Liver (tissue), 9 donors: ENCODE measurements around the gene FCGR3A. TPM values are rescaled to one million over a fixed set of nuclear protein-coding genes. Genes with fewer than 3 reads are reported as not detected.
"Not testable (repeated sequence)": the region's sequence is repeated elsewhere in the genome, so short reads cannot be mapped to it uniquely, and the experiment has no call there.

Source experiments
- DNase-seq: peaks from one replicate; pipeline ENCODE4 v3.0.0-alpha.2; 2017; ENCODE audit warnings: low spot score
- H3K27ac ChIP-seq, 2 donors: one replicate each; pipeline ENCODE4 v1.7.0; 2013; ENCODE audit warnings: inconsistent platforms in 2 of 2, low read length in 2 of 2, control low read depth in 1 of 2, low read depth in 1 of 2, mild to moderate bottlenecking in 1 of 2
- H3K27me3 ChIP-seq, 4 donors: one replicate each; pipeline versions ENCODE4 v1.6.1 to v1.7.0; 2013; ENCODE audit warnings: low read length in 3 of 4, inconsistent platforms in 1 of 4, mild to moderate bottlenecking in 1 of 4, moderate library complexity in 1 of 4; ENCODE audit not compliant: control insufficient read depth in 4 of 4, insufficient read depth in 4 of 4
- H3K36me3 ChIP-seq, 4 donors: one replicate each; pipeline versions ENCODE4 v1.6.1 to v1.7.0; 2013; ENCODE audit warnings: low read length in 3 of 4, mild to moderate bottlenecking in 3 of 4, low read depth in 1 of 4, moderate library complexity in 1 of 4; ENCODE audit not compliant: control insufficient read depth in 4 of 4, insufficient read depth in 3 of 4
- H3K4me1 ChIP-seq, 4 donors: one replicate each; pipeline versions ENCODE4 v1.6.1 to v1.7.0; 2013; ENCODE audit warnings: low read length in 3 of 4, mild to moderate bottlenecking in 3 of 4, moderate library complexity in 1 of 4; ENCODE audit not compliant: control insufficient read depth in 4 of 4, insufficient read depth in 4 of 4
- H3K4me3 ChIP-seq, 3 donors: one replicate each; pipeline versions ENCODE4 v1.6.1 to v1.7.0; 2013; ENCODE audit warnings: low read length in 3 of 3, control low read depth in 1 of 3, low read depth in 1 of 3, mild to moderate bottlenecking in 1 of 3
- H3K9ac ChIP-seq, 2 donors: one replicate each; pipeline ENCODE4 v1.7.0; 2013; ENCODE audit warnings: low read length in 2 of 2, mild to moderate bottlenecking in 2 of 2, moderate library complexity in 2 of 2, control low read depth in 1 of 2, low read depth in 1 of 2
- H3K9me3 ChIP-seq, 4 donors: one replicate each; pipeline versions ENCODE4 v1.6.1 to v1.7.0; 2013; ENCODE audit warnings: low read length in 3 of 4; ENCODE audit not compliant: control insufficient read depth in 4 of 4
- RAD21 ChIP-seq, 2 donors: IDR thresholded peaks; 2 replicates each; pipeline ENCODE4 v1.6.1; 2016; ENCODE audit warnings: antibody characterized with exemption in 2 of 2, mild to moderate bottlenecking in 2 of 2
- WGBS: extraction: QIAGEN DNeasy Blood & Tissue Kit; methylation state at CpG from one replicate; pipeline ENCODE4 v1.1.7; 2013; 5-methylcytosine and 5-hydroxymethylcytosine counted together
- polyA plus RNA-seq, 2 donors: library from polyadenylated mRNA; stranded (reverse) in 1 of 2; unstranded in 1 of 2; fragments of 200-250 nt in 1 of 2; fragments of >200 nt in 1 of 2; fragmentation: Nextera tagmentation in 1 of 2; extraction: Ambion mirVana in 1 of 2; gene quantifications; one replicate each; pipeline versions ENCODE4 v1.2.1 to v1.2.3, GENCODE V29; 2013 to 2015
- total RNA-seq, 2 donors: library from RNA; depleted of rRNA; stranded (reverse); fragments of >200 nt; gene quantifications; one replicate each; pipeline ENCODE4 v1.2.3, GENCODE V29; 2014
- donor health status: healthy.
- donor health status: healthy.
- donor health status: healthy.
- donor health status: healthy.
- donor health status: healthy.

The FCGR3A gene
- total and polyA plus RNA-seq, 4 donors, result 9.8 to 70.1 (median 49.2) TPM

DNA sequence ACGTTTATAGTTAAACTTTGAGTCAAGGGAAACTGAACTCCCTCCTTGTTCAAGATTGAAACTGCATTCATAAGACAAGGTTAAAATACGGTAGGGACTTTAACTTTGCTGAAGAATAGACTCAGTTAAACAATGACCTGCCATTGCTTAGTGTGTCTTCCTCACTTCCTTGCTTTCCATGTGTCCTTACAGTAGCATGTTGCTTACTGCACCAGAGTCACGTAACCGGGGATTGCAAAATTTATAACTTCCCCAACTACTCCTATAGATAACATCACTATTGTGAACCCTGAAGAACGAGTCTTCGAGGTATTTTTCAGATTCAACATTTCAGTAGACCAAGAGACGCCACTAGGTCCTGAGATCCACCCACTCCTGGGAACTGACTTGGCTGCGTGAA, 22.1 kb upstream of the FCGR3A start:
- H3K4me1 ChIP-seq, H3K36me3 ChIP-seq, H3K27me3 ChIP-seq, H3K9me3 ChIP-seq, H3K9ac ChIP-seq, H3K27ac ChIP-seq, H3K4me3 ChIP-seq, DNase-seq: not testable (repeated sequence)
- WGBS, result 74% methylated on average over 2 of the region's 8 CpGs

GRCh38 chr1:161566602-161566960, 17.0 kb upstream of the FCGR3A start:
- not testable (repeated sequence) for H3K27me3 ChIP-seq, DNase-seq, H3K4me1 ChIP-seq, H3K9me3 ChIP-seq, H3K27ac ChIP-seq, H3K36me3 ChIP-seq, H3K9ac ChIP-seq, H3K4me3 ChIP-seq
- 95% methylated on average over 1 of the region's 3 CpGs for WGBS

DNA sequence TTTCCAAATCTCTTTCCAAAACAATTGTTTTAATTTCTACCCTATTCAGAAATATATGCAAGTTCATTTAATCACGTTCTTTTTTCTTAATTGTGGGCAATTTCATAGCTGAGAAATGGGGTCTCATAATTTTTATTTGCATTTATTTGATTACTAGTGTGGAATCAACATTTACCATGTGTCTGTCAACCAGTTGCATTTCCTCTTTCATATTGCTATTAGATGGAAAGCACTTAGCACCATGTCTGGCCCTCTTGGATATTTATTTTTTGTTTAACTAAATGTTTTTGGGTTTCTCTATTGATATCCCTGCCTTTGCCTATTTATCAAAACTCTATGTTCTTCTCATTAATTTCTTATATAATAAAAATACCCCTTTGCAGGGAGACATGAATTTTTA, 13.9 kb upstream of the FCGR3A start:
- H3K27ac ChIP-seq, H3K27me3 ChIP-seq, DNase-seq, H3K9ac ChIP-seq, H3K9me3 ChIP-seq, H3K4me3 ChIP-seq, H3K4me1 ChIP-seq, H3K36me3 ChIP-seq: not testable (repeated sequence)
- 39% methylated on average over 1 of the region's 1 CpG for WGBS

- not testable (repeated sequence) for H3K4me3 ChIP-seq, H3K27me3 ChIP-seq, DNase-seq, H3K9ac ChIP-seq, H3K36me3 ChIP-seq, H3K4me1 ChIP-seq, H3K9me3 ChIP-seq, H3K27ac ChIP-seq
- 72% methylated on average over 3 of the region's 3 CpGs for whole genome bisulfite sequencing
These were observed 12.8 kb upstream of the FCGR3A start for GRCh38 chr1:161562441-161562840.

DNA sequence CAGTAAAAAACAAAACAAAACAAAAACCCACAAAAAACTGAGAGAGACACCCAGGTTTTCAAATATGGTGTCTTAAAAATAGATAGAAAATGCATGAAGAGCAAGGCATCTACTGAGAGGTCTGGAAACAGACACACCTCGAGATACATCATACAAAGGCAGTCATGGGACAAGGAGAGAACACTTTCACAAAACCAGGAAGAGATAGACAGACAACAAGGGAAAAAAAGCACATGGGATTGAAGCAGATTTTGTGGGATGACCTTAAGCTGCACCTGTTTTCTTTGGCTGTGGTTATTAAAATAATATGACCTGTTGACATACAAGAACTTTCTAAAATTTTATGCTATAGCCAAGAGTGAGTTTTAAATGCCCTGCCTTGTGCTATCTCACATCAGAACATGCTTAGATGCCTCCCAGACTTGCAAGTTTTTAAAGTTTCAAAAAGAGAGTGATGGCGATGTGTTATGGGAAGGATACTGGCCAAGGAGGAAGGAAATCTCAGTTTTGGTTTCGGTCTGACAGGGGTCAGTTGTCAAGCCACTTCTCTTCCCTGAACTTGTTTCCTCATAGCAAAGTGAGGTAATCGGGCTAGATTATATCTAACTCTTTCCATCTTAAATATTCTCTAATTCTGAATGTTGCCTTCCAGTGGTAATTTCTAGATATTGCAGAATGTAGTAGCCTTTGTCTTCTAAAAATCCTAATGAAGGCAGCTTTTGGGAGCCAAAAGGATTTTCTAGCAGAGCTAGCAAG, 11.5 kb upstream of the FCGR3A start:
- peak in 1 of 2 donors; percentile 38 for TF ChIP-seq RAD21 (IDR thresholded peaks at IDR 0.05)
- H3K4me1 ChIP-seq, H3K9ac ChIP-seq, H3K4me3 ChIP-seq, DNase-seq, H3K27me3 ChIP-seq, H3K36me3 ChIP-seq, H3K9me3 ChIP-seq: not testable (repeated sequence)
- WGBS, result 56% methylated on average over 4 of the region's 4 CpGs
- peak overlapping the region in 1 of 2 donors; percentile 31 for H3K27ac ChIP-seq

DNA sequence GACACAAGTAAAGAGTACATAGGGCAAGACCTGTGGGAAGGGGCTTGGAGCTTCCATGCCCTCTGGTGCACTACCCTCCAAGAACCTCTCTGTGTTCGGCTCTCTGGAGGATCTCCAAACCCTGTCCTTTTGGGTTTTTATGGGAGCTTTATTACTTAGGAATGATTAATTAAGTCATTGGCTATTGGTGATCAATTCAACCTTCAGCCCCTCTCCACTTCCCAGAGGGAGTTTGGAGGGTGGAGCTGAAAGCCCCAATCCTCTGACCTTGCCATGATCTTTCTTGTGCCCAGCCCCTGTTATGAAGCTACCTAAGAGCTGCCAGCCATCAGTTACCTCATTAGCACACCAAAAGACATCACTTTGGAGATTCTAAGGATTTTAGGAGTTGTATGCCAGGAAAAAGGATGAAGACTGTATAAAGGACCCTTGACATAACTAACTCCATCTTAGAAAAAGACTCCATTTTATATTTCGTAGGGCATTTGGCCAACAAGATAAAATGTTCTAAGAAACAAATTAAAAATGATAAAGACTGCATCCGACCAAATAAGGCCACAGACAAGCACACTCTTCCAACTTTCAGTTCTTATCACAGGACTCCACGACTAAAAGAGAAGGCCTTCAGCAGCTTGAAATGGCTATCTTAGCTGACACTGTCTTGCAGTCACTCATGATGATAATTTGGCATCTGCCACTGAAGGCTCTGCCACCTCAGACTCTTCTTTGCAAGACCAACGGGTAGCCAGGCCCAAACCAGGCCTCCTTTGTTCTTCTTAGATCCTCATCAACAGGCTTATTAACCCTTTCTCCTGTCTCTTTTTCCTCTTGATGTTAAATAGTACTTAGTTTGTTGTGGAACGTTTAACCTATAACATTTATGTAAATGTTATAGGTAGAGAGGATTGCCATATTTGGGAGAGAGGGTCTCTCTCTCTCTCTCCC, 8.2 kb upstream of the FCGR3A start:
- 71% methylated on average over 5 of the region's 6 CpGs for WGBS
- not testable (repeated sequence) for H3K27me3 ChIP-seq, H3K4me3 ChIP-seq, H3K9ac ChIP-seq, DNase-seq, H3K9me3 ChIP-seq, H3K4me1 ChIP-seq, H3K36me3 ChIP-seq, H3K27ac ChIP-seq

- DNase-seq, H3K4me3 ChIP-seq, H3K27me3 ChIP-seq, H3K9ac ChIP-seq, H3K9me3 ChIP-seq, H3K36me3 ChIP-seq, H3K4me1 ChIP-seq, H3K27ac ChIP-seq: not testable (repeated sequence)
- WGBS, result 100% methylated on average over 2 of the region's 2 CpGs
These were observed 7.4 kb upstream of the FCGR3A start for GRCh38 chr1:161556990-161557389.

GRCh38 chr1:161556143-161556542, 6.5 kb upstream of the FCGR3A start:
- not testable (repeated sequence) for H3K36me3 ChIP-seq, DNase-seq, H3K4me3 ChIP-seq, H3K4me1 ChIP-seq, H3K9ac ChIP-seq, H3K27me3 ChIP-seq, H3K27ac ChIP-seq, H3K9me3 ChIP-seq
- WGBS, result 80% methylated on average over 3 of the region's 3 CpGs
